Measurements from ENCODE around the gene MDK.

MDK gene

GRCh38 chr11:46381048-46381818 is at the start of gene MDK:
MDK (plus strand) TSS chr11:46381669; CDS start chr11:46382058, 389 bp downstream.
- peak; percentile 78 for DNase-seq

- no peak for DNase-seq
These were observed 49.3 kb upstream of the MDK start for GRCh38 chr11:46332093-46332567.

DNA sequence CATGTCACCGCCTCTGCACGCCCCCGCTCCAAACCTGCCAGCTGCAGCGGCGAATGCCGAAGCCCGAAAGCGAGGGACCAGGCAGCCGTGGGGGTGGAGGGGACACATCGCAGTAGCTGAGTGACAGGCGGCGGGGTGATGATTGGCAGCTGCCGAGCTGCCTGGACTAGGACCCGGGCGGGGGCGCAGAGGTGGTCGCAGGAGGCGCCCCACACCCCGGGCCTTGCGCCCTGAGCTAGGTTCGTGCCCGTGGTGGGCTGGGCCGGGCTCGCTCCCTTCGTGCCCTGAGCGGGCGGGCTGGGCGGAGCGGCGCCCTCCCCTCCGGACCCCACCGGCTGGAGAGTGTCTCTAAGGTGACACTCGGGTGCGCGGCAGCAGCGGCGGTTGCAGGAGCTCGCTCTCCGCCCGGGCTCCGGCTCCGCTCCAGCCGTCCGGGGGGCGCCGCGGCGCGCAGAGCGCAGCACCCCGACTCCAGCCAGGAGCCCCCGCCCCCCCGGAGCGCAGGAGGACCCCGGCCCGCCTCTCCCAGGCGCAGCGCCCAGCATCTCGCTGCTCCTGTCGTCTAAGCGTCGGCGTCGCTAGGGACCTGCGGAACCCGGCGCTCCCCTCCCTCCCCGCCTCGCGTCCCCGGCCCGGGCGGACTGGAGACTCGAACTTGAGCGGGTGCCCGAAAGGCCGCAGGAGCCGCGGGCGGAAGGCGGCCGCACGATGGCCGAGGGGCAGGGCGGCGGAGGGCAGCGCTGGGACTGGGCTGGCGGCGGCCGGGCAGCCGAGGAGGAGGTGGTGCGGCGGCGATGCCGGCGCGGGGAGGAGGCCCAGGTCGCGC is 48.7 kb upstream of the MDK start:
- peak; percentile 80 for DNase-seq

GRCh38 chr11:46333394-46333947 is 48.0 kb upstream of the MDK start:
- peak; percentile 79 for DNase-seq

DNA sequence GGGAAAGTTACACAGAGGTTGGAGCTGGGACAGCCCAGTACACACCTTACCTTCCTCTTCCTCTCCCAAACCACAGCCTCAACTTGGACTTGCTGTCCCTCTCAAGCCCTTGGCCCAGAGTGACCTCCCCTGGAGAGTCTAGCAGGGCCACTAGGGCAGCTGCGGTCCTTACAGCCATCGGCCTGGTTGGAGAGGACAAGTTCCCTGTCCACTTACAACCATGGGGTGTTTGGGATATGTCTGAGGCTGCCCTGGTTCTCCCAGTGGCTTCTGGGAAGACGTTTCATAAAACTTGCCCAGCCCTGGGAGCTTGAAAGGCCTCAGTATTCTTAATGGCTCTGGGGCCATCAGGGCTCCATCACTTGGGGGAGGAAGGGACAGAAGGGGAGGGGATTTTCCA is 47.3 kb upstream of the MDK start:
- no peak for DNase-seq

- DNase-seq = peak; percentile 39
These were observed 46.2 kb upstream of the MDK start for GRCh38 chr11:46335271-46335670.

DNA sequence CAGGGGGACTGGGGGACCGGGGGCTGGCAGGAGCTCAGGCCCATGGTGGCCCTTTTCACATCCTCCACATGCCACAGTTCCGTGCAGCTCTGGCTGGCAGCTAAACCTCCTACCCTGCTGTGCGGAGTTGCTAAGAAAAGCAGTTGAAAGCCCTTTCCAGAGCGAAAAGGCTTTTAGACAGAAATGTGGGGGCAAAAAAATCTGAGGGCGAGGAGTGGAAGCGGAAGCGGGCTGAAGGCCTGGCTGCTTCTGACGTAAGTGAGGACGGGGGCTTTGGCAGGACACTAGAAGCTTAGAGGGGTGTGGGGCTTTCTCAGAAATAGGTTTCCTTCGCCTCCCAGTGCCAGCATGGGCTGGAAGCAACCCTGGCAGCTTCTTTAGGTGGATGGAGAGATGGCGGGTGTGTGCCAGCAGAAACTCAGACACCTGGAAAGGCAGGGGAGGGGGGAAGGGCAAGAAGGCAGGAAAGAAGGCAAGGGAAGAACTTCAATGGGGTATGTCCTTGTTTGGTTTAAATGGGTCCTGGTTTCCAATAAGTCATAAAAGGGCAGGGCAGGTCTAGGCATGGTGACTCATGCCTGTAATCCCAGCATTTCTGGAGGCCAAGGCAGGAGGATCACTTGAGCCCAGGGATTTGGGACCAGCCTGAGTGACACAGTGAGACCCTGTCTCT is 45.4 kb upstream of the MDK start:
- peak; percentile 53 for DNase-seq

- no peak for DNase-seq
These were observed 44.8 kb upstream of the MDK start for GRCh38 chr11:46336563-46337180.

DNA sequence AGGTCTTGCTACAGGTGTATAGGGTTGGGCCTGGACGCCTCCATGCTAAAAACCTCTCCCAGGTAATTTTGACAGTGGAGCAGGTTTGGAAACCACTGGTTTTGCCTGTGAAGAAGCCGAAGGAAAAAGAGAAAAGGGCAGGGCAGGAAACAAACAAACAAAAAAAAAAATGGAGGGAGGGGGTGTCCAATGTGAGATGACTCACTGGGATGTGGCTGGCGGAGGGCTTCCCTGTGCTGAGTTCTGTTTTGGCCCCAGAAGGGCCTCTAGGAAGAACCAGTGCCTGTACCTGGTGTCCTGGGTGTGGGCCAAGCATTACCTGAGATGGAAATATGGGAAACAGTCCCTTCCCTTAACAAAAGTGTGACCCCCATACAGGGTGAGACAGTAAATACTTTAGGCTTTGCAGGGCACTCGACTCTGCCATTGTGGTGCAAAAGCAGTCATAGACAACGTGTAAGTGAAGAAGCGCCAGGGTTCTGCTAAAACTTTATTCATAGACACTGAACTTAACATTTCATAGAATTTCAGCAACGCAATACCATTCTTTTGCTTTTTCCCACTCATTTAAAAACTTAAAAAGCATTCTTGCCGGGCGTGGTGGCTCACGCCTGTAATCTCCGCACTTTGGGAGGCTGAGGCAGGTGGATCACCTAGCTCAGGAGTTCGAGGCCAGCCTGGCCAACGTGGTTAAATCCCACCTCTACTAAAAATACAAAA is 43.7 kb upstream of the MDK start:
- peak; percentile 34 for DNase-seq

- no peak for DNase-seq
These were observed 42.9 kb upstream of the MDK start for GRCh38 chr11:46338636-46338987.

GRCh38 chr11:46338988-46339666 is 42.3 kb upstream of the MDK start:
- peak; percentile 100 for DNase-seq

DNA sequence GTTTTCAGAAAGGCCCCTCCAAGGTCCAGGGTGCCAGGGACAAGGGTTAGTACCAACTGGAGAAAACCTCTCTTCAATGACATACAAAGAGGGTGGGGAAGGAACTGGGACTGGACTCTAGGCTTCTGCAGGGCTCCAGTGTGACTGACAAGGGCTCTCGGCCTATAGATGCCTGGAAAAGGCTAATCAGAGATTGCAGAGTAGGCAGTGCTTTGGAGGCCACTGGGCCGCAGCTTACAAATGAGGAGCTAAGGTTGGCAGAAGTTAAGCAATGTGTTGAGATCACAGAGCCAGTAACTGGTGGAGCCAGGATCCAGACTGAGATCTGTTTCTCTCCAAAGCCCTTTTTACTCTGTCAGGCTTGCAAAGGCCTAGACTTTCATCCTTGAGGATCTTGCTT is 41.7 kb upstream of the MDK start:
- peak; percentile 61 for DNase-seq

GRCh38 chr11:46341454-46341853 is 40.0 kb upstream of the MDK start:
- no peak for DNase-seq

DNA sequence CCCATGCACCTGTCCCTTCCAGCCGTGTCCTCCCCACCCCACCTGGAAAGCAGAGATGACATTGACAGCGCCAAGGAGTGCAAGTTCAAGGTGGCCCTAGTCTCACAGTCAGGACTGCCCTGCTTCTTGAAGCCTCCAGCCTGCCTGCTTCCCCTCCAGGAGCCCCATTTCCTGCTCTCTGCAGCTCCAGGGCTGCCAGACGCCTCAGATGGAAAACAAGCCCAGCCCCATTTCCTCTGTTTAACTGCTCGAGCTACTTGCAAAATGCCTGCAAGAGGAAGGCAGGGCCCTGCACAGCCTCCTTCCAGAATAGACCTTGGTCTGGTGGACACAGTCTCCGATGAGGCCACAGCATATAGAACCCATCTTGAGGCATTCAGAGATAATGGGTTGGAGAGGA is 39.2 kb upstream of the MDK start:
- peak; percentile 76 for DNase-seq

- peak; percentile 50 for DNase-seq
These were observed 37.9 kb upstream of the MDK start for GRCh38 chr11:46343520-46343919.

DNA sequence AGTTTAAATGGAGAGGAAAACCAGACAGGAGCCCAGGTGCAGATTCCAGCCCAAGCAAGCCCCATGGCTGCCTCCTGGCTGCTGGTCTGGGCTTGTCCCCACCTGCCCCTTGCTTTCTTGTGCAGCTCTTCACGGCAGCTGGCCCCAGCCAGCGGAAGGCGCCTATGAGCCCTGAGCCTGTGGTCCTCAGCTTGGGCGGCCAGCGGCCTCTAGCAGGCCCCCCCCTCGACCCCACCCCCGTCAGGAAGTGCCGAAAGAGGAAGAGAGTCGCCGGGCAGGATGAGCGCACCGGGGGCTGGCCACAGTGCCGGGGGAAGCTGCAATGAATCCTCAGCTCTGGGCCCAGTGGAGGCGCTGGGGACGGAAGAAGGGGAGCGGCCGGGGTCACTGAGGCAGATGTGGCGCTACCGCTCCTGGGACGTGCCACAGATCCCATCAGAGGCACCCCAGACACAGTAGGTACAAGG is 36.3 kb upstream of the MDK start:
- DNase-seq = peak; percentile 75

DNA sequence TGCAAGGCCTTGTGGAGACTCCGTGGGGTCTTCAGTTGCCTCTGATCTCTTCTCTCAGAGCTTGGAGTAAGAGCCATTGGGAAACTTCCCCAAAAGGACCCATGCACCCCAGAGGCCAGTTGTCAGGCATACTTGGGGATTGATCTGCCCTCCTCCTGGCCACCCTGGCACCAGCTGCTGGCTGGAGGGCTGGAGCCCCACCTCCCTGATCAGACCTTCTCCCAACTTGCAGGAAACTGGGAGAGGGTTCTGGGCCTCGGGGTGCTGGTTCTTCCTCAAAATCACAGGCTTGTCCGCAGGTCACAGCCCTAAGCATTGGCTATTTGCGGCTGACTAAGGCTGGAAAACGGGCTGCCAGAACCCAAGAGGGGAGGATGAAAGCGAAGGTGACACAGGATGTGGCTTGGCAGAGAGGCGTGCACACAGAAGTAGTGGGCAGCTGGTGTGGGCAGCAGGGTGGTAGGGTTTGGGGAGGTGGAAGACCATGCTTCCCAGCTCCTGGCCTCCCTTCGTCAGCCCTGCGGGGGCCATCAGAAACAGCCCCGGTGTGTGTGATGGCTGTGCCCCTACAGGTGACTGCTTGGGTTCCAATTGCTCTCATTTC is 35.5 kb upstream of the MDK start:
- no peak for DNase-seq

GRCh38 chr11:46346886-46347636 is 34.4 kb upstream of the MDK start, which contains the start of gene DGKZ:
DGKZ (plus strand) TSS chr11:46347463; CDS start chr11:46347660, 197 bp downstream.
- DNase-seq = peak; percentile 94

GRCh38 chr11:46347637-46348311 is 33.7 kb upstream of the MDK start:
- peak; percentile 50 for DNase-seq

Measured in NCI-H69 (cell line).